Progenitor cell of endocrine pancreas (in vitro differentiated cells): ENCODE data around the gene NGF. TPM values are rescaled to one million over a fixed set of nuclear protein-coding genes. Genes with fewer than 3 reads are reported as not detected.

ENCODE experiments used
- DNase-seq: peaks from one replicate; pipeline ENCODE4 v3.0.0; 2021; ENCODE audit warnings: low spot score; ENCODE audit not compliant: unreplicated experiment
- H3K27ac Mint-ChIP-seq: 2 replicates; pipeline ENCODE4 v1.8.0; 2021; ENCODE audit warnings: mild to moderate bottlenecking, moderate library complexity, mixed read lengths
- H3K27me3 Mint-ChIP-seq: 2 replicates; pipeline ENCODE4 v1.8.0; 2021; ENCODE audit warnings: mixed read lengths
- H3K36me3 Mint-ChIP-seq: 2 replicates; pipeline ENCODE4 v1.8.0; 2022; ENCODE audit warnings: mixed read lengths; ENCODE audit not compliant: insufficient read depth
- H3K4me1 Mint-ChIP-seq: 2 replicates; pipeline ENCODE4 v1.8.0; 2021; ENCODE audit warnings: low read depth, mixed read lengths
- H3K4me3 Mint-ChIP-seq: 2 replicates; pipeline ENCODE4 v1.8.0; 2021; ENCODE audit warnings: low read depth, mild to moderate bottlenecking, moderate library complexity, mixed read lengths
- H3K9me3 Mint-ChIP-seq: 2 replicates; pipeline ENCODE4 v1.8.0; 2021; ENCODE audit warnings: low read depth, mixed read lengths
- CTCF ChIP-seq: fragments of 200-600 bp; sonication (generic); IDR thresholded peaks from one replicate; pipeline ENCODE4 v1.5.0; 2021; ENCODE audit warnings: antibody characterized with exemption, mild to moderate bottlenecking; ENCODE audit not compliant: unreplicated experiment
- total RNA-seq: library from RNA; stranded (reverse); gene quantifications from 2 replicates; pipeline ENCODE4 v1.2.1, GENCODE V29; 2021

The NGF gene
- total RNA-seq, 1 donor from 2014 or later, result 2.2 TPM

GRCh38 chr1:115301438-115302020 is 36.5 kb downstream of the NGF start:
- no peak for DNase-seq
- H3K4me3 Mint-ChIP-seq, result no peak overlapping the region
- H3K4me1 Mint-ChIP-seq, result peaks cover 10% of the 10 kb centered on the region
- H3K9me3 Mint-ChIP-seq, result no peaks in the 10 kb centered on the region
- H3K36me3 Mint-ChIP-seq, result no peaks in the 10 kb centered on the region
- TF ChIP-seq CTCF, result no peak
- no peak overlapping the region for H3K27ac Mint-ChIP-seq
- no peaks in the 10 kb centered on the region for H3K27me3 Mint-ChIP-seq

- TF ChIP-seq CTCF, result no peak
- Mint-ChIP-seq H3K27me3 (no peaks in the 10 kb centered on the region), H3K4me1 (peaks cover 10% of the 10 kb centered on the region), H3K27ac (no peak overlapping the region), H3K36me3 (no peaks in the 10 kb centered on the region), H3K9me3 (no peaks in the 10 kb centered on the region), H3K4me3 (no peak overlapping the region)
- no peak for DNase-seq
Observed at GRCh38 chr1:115300087-115300876, 37.8 kb downstream of the NGF start.

- H3K27me3 Mint-ChIP-seq, result peaks cover 3% of the 10 kb centered on the region
- no peak for TF ChIP-seq CTCF
- no peak for DNase-seq
- no peak overlapping the region for H3K4me3 Mint-ChIP-seq
- H3K9me3 Mint-ChIP-seq, result no peaks in the 10 kb centered on the region
- H3K27ac Mint-ChIP-seq, result no peak overlapping the region
- peaks cover 10% of the 10 kb centered on the region for H3K4me1 Mint-ChIP-seq
- no peaks in the 10 kb centered on the region for H3K36me3 Mint-ChIP-seq
Observed at GRCh38 chr1:115299266-115299665, 38.8 kb downstream of the NGF start.

GRCh38 chr1:115296981-115297380 is 41.1 kb downstream of the NGF start:
- TF ChIP-seq CTCF, result no peak
- no peaks in the 10 kb centered on the region for H3K9me3 Mint-ChIP-seq
- no peak overlapping the region for H3K4me3 Mint-ChIP-seq
- H3K27me3 Mint-ChIP-seq, result peaks cover 3% of the 10 kb centered on the region
- H3K27ac Mint-ChIP-seq, result no peak overlapping the region
- DNase-seq, result no peak
- H3K4me1 Mint-ChIP-seq, result peaks cover 10% of the 10 kb centered on the region
- H3K36me3 Mint-ChIP-seq, result no peaks in the 10 kb centered on the region

GRCh38 chr1:115295904-115296696 is 41.9 kb downstream of the NGF start:
- no peaks in the 10 kb centered on the region for H3K9me3 Mint-ChIP-seq
- peaks cover 3% of the 10 kb centered on the region for H3K27me3 Mint-ChIP-seq

More at GRCh38 chr1:115295904-115296696, 41.9 kb downstream of the NGF start:
- TF ChIP-seq CTCF, result no peak
- no peak for DNase-seq
- Mint-ChIP-seq H3K4me1 (peaks cover 10% of the 10 kb centered on the region), H3K27ac (no peak overlapping the region), H3K36me3 (peaks cover 2% of the 10 kb centered on the region), H3K4me3 (no peak overlapping the region)
